GM18519 (cell line): ENCODE measurements around the gene DEPDC7.
"Not testable (repeated sequence)": the region's sequence is repeated elsewhere in the genome, so short reads cannot be mapped to it uniquely, and the experiment has no call there.

ENCODE experiments used
- ATAC-seq: cut with Tn5 transposase; IDR thresholded peaks from one replicate; pipeline ENCODE4 v1.9.1; 2021; ENCODE audit warnings: mild to moderate bottlenecking, moderate library complexity; ENCODE audit not compliant: unreplicated experiment, low FRiP score

DEPDC7 gene

DNA sequence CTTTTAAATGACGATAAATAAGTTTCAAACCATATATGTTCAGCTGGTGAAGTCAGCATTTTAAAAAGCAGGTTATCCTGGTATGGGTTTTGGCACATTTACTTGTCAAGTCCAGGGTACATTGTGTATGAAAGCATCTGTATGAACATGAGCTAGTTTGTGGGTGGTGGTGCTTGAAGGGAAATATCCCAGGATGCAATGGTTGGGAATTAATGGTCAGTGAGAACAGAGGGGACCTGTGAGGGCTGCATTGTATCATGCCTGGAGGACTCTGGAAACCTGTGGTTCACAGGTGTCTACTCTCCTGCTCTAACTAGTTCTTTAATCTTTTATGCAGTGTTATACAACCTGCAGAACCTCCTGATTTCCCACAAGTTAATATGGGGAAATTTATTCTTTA is 5.8 kb downstream of the DEPDC7 start:
- no peak for ATAC-seq

DNA sequence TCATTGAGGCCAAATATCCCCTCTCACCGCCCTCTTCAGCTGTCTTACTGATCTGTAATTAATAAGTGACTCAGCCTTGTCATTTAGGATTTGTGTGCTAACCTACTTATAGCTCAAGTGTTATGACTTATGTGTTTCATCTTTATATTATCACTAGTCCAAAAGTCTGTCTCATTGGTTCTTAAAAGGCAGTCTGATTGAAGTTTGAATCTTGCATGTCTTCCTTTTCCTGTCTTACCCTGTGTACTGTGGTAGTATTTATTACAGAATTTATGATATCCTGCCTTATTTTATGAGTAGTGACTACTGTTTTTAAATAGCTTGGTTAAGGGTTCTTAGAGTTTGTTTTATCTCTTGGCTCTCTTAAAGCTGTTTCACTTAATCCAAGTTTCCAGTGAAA is 6.3 kb downstream of the DEPDC7 start:
- no peak for ATAC-seq

DNA sequence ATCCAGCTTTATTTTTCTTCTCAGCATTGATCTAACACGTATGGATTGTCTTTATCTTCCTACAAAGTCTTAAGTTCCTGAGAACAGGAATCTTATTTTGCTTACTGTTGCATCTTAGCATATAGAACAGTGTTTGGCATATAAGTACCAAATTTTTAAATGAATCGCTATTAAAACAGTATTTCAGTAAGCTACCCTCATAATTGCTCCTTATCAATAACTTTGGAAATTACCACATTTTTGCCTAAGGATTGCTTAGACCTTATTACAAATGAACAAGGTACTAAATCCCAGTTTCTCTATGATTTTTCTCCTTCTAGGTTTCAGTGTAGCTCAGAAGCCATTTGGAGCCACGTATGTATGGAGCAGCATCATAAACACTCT is 9.7 kb downstream of the DEPDC7 start:
- no peak for ATAC-seq

DNA sequence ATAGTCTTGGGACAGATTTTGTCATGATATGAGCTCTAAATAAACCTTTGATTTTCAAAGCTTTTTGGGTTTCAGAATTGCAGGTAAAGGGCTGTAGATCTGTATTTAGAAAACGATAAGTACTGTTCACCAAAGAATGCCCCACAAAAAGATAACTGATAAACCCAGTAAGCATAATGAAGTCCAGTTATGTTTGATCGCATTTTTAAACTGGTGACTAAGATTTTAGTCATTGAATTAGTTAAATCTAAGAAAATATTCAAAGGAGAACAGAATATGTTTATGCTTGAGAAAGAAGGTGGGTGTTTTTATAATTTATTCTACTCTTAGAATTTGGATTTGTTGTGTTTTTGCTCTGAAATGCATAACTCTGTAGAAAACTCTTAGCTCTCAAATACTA is 11.6 kb downstream of the DEPDC7 start:
- ATAC-seq = no peak

DNA sequence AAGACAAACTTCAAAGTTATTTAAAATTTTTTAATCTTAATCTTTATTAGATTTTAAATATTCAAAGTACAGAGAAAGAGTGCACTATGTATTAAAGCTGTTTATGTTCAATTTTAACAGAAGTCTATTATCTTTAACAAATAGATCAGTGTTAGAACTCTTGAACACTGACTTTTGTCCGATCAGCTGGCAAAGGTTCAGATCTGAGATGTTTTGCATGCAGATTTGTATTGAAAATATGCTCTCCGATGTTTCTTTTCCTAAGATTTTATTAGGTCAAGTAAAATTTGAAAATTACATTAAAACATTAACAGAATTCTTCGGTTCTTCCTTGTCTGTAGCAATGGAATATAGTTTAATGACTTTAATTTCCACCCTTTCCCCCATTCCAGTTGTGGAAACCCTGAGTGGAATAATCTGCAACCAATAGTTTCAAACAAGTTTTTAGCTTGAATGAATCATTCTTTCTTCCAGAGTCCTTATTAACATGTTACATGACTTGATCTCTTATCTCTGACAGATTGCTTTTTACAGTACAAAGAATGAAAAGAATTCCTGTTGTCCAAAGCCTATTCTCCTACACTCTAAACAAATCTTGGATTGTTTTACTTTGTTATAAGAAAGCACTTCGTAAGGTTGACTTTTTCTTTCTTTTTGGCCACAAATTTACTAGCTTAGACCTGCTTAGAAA is 12.3 kb downstream of the DEPDC7 start:
- ATAC-seq = no peak

DNA sequence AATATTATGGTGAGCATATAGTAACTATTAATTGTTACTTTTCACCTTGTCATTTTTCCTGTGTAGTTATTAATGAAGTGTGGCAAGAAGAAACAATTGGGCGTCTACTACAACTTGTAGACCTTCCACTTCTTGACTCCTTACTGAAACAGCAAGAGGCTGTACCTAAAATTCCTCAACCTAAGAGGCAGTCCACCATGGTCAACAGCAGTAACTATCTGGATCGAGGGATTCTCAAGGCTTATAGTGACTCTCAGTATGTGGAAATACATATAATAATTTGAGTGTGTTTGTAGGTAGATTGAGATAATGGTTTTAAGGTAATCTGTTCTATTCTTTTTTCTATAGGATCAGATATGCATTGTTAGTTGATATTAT is 12.8 kb downstream of the DEPDC7 start:
- no peak for ATAC-seq

DNA sequence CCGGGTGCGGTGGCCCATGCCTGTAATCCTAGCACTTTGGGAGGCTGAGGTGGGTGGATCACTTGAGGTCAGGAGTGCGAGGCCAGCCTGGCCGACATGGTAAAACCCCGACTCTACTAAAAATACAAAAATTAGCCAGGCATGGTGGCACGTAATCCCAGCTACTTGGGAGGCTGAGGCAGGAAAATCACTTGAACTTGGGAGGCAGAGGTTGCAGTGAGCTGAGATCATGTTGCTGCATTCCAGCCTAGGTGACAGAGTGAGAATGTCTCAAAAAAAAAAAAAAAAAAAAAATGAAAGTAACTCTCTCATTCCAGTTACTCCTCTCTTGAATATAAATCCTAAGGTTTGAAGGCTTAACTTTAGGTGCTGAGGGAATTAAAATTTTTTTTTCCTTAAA is 13.5 kb downstream of the DEPDC7 start:
- not testable (repeated sequence) for ATAC-seq

DNA sequence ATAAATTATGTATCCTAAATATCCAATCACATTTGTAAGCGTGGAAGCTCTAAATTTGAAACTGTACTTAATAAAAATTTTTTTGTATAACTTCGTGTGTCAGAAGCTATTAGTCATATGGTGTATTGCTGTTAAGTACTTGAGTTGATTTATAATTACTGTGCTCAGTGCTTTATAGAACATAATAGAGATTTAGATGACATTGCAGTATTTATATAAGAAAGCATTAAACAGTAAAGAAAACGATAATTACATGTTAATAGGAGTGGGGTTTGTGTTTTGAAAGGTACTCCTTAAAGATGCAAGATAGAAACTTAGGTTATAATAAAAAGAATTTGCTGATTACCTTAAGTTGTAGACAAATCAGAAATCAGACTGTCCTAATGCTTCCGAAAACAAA is 17.8 kb downstream of the DEPDC7 start:
- ATAC-seq = no peak

DNA sequence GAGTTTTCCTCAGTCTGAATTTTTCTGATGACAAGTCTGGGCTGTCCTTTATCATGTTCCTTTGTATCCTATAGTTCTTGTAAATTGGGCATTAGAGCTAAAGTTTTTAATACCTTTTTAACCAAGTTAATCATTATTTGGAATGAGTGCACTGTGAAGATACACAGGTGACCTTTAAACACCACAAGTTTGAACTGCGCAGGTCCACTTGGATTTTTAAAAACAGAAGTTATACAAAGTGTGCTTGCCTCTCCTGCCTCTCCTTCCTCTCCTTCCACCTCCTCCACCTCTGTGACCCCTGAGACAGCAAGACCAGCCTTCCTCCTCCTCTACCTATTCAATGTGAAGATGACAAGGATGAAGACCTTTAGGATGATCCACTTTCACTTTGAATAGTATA is 19.3 kb downstream of the DEPDC7 start:
- ATAC-seq = no peak

DNA sequence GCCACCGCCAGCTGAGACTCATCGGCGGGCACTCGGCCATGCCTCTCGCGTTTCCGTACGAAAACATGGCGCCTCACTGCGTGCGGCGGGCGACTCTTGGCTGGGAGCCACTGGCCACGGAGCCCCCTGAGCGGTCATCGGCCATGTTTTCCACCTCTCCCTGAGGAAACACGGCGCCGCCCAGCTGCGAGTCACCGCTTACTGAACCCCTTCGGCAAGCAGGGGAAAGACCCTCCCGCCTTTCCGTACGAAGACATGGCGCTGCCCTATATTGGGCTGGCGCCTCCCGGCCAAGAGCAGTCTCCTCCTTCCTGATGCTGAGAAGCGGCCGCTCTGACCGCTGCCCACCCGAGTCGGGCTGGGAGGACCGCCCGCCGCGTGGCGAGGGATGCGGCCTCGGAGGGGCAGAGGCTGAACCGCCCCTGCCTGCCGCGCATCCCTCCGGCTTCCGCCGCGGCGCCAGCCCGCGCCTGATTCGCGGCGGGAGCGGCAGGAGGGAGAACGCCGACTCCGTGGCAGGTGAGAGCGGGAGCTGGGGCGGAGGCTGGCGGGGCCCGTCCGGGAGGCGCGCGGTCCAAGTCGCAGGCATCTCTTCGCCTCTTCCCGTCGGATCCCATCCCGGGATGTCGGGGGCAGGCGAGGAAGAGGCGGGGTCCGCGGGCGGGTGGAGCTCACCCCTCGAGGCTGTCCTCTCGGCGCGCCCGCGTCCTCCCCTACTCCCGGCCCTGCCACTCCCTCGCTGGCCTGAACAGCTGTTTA is 23.8 kb downstream of the DEPDC7 start, which contains the start of gene TCP11L1:
TSS of gene TCP11L1 (plus strand) at position 299 of the 759 bp plus-strand sequence. CDS start 4,202 bp downstream, outside the sequence.
- peak; percentile 75 for ATAC-seq

DNA sequence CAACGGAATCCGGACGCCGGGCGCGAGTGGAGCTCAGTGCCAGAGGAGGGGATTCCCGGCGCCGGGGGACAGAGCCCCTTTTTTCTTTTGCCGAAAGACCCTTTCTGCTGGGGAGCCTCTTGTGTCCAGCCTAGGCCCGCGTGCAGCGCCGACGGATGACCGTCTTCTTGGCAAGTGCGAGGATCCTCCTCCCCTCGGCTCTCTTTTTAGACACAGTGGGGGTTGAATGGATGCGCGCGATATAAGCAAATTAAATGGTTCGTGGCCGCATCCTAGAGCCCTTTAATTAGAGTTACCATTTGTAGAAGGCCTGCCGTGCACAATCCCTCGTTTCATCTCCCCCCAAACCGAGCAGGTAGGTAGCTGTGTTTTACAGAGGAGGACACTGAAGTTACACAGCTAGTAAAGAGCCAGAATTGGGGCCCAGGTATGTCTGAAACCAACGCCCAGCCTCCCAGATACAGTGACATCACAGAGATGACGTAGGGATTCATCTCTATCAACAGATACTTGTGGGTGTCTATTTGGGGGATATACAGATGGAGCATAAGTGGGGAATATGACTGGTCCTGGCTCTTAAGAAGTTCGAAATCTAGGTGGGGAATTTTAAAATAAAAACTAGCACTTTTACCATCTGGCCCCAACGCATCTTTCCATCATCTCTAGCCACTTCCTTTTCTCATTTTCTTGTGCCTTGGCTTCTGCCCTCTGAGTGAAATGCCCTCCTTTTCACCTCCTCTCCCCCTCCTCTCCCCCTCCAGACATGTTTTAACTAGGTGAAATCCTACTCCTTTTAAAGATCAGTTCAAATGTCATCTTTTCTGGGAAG is 24.6 kb downstream of the DEPDC7 start:
- ATAC-seq = no peak

DNA sequence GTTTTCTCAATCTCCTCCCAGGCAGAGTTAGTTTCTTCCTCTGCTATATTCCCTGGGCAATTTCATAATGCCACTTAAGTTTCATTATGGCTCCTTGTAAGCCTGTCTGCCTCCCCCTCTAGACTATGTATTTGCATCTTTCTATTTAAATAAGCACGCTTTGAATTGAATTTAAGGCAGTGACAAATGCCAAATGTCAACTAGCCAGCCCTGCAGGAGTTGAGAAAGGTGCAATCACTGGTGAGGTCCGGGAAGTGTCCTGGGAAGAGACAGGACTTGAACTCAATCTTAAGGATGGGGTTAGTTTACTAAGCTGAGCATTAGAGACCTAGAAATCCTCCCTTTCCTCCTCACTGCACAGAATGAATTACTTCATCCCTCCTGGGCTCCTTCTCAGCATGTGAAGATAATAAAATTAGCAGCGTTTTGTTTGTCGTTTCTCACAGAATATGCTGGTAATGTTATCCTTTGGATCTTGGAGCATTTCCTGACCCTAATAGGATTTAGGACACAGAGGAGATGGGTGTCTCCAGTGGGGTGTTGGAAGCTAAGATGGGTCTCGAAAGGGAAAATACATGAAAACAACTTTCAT is 25.3 kb downstream of the DEPDC7 start:
- no peak for ATAC-seq

DNA sequence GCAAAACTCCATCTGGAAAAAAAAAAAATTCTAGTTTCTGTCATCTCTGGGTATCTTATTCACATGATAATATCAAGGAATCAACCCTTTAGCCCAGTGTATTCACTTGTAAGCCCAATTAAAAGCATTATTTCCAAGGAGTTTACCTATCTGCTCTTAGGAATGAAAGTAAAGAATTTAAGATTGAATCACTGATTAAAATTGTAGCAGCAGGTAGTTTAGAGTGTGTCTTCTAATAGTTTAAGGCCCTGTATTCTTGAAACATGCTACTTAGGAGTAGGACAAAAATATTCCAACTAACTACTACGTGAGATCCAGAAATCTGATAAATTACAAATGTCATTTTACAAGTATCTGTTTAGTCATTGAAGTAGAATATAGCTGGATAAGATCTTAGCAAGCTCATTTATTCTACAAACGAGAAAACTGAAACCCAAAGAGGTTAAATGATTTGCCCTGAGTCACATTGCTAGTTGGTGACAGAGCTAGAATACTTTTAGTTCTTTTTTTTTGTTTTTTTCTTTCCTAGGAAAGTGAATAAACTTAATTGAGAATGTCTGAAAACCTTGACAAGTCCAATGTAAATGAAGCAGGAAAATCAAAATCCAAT is 27.6 kb downstream of the DEPDC7 start:
- ATAC-seq = no peak

DNA sequence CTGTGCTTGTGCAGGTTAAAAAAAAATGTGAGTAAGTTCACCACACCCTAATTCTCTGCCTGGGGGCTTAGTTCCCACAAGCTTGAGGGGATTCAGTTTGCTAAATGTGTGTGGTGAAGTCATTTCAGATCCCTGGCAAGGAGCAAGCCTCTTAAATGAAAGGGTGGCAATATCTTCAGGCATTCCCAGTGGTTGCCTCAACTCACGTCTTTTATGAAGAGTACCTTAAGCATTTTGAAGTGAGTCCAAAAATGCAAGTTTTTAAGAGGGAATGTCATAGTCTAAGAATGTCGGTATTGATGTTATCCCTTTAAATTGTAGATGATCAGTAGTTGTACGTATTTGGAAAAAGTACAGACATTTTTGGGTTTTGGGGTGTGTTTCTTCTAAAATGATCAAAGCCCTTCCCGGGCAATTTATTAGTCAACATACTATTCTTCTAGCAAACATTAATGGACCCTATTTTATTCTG is 28.6 kb downstream of the DEPDC7 start:
- no peak for ATAC-seq

DNA sequence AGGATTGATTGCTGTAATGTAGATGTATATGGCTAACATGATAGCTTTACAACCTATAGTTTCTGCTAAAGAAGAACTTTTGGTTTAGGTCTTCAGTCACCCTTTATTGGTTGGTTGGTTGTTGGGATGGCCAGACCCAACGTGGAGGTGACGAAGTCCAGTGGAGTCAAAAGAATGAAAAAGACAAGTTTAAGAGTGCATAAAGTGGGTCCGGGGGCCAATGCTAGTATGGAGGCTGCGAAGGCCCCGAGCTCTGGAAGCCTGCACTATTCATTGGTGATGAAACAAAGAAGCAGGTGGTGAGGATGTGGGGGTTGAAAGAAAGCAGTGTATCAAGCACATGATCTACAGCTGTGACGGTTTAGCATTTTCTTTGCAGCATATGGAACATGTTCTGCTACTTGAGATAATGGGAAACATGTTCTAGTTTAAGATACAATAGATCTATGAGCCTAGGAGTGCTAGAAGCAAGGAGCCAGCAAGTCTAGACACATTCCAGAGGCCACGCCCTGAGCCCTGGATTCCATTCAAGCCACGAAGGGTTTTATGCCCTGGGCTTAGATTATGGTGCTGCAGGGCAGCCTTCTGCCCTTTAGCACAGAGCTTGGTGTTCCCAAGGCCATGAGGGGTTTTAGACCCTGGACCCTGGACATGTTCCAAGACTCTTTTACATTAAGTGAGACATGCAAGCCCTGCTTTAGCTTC is 30.0 kb downstream of the DEPDC7 start:
- ATAC-seq = no peak

DNA sequence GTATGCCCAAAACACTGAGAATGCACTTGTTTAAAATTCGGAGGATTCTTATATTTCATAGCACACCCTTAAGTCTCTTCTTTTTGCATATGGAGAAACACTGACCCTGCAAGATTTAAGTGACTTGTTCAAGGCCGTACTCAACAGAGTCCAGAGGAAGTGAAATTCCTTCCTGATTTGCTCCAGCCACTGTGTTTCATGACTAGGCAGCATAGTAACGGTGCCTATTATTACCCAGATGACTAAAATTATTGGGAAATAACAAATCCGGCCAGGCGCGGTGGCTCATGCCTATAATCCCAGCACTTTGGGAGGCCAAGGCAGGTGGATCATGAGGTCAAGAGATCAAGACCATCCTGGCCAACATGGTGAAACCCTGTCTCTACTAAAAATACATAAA is 33.0 kb downstream of the DEPDC7 start:
- not testable (repeated sequence) for ATAC-seq

DNA sequence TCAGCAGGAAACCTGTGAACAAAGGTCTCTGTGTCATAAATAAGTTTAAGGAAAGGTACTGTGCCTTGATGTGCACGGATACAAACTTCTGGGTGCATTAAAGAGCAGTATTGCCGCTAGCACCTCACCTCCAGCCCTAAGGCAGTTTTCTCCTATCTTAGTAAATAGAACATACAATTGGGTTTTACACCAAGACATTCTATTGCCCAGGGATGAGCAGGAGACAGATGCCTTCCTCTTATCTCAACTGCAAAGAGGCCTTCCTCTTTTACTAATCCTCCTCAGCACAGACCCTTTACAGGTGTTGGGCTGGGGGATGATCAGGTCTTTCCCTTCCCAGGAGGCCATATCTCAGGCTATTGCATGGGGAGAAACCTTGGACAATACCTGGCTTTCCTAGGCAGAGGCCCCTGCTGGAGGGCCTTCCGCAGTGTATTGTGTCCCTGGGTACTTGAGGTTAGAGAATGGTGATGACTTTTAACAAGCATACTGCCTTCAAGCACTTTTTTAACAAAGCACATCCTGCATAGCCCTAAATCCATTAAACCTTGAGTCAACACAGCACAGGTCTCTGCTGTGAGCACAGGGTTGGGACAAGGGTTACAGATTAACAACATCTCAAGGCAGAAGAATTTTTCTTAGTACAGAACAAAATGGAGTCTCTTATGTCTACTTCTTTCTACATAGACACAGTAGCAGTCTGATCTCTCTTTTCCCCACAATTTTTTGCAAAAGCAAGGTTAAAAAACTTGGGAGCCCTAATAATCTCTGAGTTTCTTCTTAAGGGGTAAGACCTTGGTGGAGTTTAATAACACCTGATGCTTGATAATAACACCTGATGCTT is 34.1 kb downstream of the DEPDC7 start:
- not testable (repeated sequence) for ATAC-seq

DNA sequence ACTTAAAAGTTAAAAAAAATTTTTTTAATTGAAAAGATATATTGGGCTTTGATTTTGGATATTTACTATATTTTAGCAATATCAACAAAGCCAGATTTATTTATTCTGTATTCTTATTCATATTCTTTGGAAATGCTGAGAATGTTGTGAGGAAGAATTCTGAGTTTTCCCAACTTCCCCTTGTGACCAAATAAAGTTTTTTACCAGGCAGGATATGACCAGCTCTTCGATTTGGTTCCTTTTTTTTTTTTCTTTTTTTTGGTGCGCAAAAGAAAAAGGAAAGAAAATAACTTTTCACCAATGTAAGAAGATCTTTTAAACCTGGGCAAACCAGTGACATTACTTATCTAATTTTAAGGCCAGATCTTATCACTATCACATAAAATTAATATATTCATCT is 36.6 kb downstream of the DEPDC7 start:
- ATAC-seq = no peak

DNA sequence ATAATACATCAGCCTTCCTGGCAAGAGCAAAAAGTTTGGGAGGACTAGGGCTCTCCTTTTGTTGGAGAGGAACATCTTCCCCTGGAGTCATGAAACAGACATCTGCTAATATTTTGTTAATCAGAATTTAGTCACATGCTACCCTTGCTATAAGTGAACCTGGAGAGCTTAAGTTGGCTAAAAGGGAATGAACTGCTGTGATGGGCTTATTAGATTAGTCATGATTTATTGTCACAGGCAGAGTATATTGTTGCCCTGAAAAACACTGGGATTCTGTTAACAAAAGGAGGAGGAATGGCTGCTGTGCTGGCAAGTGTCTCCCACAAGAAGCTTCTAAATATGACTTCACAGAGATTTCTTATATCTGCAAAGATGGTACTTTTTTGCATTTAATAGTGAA is 39.7 kb downstream of the DEPDC7 start:
- ATAC-seq = no peak
